Myocyte (in vitro differentiated cells): ENCODE measurements around the gene ENTR1. TPM values are rescaled to one million over a fixed set of nuclear protein-coding genes. Genes with fewer than 3 reads are reported as not detected.
"Not testable (repeated sequence)": the region's sequence is repeated elsewhere in the genome, so short reads cannot be mapped to it uniquely, and the experiment has no call there.

ENCODE experiments used
- DNase-seq: peaks from one replicate; pipeline ENCODE4 v3.0.0-alpha.2; 2012; ENCODE audit warnings: low read depth
- total RNA-seq: library from RNA; depleted of rRNA; stranded (reverse); fragments of >200 nt; gene quantifications from 2 replicates; pipeline ENCODE4 v1.2.3, GENCODE V29; 2014

Gene ENTR1
- total RNA-seq, 1 donor from 2014 or later, result 46.6 TPM

DNA sequence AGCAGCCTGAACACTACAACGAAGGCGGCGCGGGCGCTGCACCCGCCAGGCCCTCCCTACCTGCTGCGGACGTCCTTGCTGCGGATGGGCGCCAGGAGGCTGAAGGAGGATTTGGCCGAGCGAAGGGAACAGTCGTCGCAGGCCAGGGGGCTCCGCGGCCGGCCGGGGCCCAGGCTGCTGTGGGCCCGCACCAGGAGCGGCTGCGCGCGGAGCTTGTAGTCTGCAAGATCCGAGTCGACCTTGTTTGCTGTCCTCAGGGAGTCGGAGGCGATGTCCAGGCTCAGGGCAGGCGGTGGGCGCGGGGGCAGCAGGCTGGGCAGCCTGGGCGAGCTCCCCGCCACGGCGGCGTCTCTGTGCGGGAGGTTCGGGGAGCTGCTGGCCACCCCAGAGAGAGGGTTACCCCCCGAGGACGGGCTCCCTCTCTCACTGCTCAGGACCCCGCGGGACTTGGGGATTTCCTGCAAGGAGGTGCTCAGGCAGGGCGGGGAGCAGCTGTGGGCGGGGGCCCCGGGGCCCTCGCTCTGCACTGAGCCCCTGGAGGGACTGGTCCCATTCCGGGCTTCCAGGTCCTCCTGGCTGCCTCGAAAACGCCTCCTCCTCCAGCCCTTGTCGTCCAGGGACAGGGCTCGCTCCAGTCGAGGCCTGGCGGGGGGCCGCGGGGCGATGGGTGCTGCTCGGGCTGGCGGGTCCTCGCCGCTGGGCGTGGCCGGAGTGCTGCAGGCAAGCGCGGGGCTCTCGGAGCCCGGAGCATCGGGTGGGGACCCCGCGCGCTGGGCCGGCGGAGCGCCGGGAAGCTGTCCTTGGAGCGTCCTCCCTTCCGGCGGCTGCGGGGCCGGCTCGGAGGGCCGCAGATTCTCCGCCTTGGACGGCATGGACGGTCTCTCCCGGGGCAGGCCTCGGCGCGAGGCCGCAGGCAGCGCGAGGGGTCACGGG is 28.4 kb upstream of the ENTR1 start:
- DNase-seq, result peak; percentile 23

DNA sequence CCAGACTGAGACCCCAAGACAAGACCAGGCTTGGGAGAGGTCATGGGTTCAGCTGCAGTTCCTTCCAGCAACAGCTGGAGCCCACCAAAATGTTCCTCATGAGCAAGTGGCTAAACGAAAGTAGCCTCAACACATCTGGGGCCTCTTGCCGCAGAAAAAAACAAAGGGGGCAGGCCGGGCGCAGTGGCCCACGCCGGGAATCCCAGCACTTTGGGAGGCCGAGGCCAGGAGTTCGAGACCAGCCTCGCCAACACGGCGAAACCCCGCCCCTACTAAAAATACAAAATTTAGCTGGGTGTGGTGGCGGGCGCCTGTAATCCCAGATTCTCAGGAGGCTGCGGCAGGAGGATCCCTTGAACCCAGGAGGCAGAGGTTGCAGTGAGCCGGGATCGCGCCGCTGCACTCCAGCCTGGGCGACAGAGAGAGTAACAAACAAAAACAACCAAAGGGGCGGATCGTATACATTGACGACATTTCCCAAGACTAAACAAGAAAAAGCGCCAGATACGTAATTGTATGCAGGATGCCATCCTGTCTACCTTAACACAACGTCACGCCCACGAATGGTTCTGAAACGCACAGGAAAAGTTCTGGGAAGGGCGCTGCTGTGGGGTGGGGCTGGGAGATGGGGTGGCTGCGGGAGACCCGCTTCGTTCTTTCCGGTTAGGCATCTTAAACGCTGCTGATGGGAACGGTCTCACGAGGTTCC is 27.6 kb upstream of the ENTR1 start:
- DNase-seq, result no peak

DNA sequence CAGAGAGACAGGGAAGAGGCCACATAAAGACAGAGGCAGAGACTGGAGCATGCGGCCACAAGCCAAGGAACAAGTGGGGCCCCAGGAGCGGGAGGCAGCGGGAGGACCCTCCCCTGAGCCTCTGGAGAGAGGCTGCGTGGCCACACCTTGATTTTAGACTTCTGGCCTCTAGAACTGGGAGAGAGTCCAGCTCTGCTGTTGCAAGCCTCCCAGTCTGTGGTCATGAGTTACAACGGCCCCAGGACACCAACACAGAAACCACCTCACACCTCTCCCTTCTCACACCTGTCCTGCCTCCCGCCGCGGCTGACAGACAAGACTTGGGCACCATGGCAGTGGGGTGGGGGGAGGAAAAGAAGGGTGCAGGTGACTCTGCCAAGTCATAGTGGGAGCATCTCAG is 27.0 kb upstream of the ENTR1 start:
- peak; percentile 47 for DNase-seq

DNA sequence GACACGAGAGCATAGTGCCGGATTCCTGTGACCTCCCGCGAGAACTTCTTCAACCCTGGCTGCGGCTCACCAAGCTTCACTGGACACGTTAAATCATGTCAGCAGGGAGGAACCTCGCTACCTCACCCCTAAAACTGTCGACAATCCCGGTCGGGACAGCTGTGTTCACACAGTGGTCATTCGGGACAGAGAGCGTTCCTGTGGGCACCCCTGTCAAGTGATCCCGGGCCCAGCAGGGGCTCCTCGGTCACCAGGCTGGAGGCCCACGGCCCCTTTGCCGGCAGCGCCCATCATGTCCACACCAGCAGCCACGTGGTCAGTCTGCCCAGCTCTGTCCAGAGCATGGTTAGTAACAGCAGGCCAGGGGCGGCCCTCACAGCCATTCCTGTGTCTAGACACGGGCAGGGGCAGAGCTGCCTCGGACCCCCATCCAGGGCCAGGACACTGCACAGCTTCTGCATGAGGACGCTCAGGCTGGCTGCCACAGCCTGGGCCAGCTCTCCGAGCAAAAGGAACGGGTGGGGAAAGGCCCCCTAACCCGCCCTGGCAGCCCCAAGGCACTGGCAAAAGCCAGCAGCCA is 25.7 kb upstream of the ENTR1 start:
- peak; percentile 60 for DNase-seq

DNA sequence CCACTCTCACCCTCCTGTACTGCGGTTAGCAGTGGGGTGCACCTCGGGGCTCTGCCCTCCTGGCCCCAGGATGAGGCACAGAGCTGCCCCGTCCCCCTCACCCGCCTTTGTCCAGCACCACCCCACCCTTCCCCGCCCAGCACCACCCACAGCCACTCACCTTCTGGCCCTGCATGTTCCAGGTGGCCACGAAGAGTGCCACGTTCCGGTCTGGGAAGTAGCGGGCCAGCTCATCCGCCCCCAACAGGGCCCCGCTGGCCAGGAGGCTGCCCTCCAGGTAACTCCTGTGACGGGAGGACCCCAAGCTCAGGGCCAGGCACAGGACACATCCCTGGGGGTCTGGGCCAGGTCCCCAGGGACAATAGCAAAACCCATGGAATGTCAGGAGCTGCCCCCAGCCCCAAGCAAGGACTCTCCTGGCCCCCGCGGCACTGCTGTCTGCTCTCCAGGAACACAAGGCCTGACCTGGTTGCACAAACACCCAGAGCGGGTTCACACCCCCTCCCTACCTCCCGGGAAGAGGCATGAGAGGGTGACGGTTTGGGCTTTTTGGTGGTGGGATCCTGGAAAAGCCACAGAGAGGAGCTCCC is 24.3 kb upstream of the ENTR1 start:
- no peak for DNase-seq

DNA sequence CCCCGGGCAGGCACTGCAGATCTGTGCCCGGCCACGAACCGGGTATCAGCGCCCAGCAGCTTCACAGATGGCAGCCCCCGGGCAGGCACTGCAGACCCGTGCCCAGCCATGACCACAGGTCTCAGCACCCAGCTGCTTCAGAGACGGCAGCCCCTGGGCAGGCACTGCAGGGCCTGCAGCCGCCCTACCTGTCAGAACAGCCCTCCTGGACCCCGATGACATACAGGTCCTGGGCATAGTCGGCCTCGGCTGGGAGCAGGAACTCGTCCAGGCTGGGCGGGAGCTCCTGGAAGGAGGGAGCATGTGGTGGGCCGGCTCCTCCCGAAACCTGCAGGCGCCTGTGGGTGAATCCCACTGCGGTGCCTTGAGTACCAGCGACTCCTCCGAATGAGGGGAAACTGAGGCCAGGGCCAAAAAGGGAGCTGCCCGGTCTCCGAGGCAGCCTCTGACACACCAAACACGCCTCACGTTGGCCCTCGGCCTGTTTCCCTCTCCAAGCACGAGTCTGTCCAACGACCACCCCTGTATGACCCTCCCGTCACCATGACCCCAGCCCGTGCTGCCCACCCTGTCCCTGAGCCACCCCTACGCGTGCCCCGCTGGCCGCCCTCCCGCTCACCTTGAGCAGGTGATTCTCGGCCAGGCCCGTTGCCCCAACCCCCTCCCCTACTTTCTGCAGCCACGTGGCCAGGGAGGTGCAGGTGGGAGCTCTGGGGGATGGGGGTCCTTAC is 23.6 kb upstream of the ENTR1 start:
- DNase-seq, result no peak

DNA sequence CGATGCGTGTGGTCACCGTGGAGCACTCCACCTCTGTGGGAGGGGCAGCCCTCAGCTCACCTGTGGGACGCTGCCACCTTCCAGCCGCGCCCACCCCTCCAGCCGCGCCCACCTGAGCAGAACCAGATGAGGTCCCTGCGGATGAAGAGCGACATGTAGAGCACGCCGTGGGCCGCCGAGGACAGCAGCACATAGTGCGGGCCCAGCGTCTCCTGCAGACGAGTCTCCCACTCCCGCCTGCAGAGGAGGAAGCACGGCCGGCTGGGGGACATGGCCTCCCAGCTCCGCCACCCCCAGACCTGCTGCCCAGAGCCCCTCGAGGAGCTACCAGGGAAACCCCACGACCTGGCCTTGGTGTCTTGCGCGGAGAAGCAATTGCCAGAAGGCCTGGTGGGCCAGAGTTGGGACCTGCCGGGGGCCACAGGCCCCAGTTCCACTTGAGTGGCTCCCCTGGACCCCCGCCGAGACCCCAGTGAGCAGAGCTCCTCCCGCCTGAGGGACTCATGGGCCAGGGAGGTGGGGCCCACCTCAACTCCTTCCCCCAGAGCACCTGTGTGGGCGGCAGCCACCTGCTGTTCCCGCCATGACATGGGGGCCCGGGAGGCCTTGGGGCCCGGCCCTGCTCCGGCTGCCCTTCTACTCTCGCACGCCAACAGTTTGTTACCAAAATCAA is 22.8 kb upstream of the ENTR1 start:
- DNase-seq, result no peak

DNA sequence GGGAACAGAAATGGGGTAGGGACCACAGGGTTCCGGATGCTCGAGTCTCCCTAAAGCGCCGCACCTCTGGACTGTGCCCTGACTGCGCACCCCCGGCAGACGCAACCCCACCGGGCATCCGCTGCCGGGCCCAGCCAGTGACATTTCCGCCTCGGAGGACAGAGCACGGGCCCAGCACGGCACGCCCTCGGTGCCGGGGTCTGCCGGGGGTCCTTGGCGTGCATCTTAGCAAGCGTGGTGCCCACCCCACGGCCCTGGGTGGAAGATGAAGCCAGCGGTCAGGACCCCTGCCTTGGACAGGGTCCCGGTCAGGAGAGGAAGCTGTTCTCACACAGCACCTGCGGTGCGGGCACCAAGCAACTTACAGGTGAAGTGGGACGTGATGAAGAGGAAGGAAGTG is 22.2 kb upstream of the ENTR1 start:
- DNase-seq, result no peak

DNA sequence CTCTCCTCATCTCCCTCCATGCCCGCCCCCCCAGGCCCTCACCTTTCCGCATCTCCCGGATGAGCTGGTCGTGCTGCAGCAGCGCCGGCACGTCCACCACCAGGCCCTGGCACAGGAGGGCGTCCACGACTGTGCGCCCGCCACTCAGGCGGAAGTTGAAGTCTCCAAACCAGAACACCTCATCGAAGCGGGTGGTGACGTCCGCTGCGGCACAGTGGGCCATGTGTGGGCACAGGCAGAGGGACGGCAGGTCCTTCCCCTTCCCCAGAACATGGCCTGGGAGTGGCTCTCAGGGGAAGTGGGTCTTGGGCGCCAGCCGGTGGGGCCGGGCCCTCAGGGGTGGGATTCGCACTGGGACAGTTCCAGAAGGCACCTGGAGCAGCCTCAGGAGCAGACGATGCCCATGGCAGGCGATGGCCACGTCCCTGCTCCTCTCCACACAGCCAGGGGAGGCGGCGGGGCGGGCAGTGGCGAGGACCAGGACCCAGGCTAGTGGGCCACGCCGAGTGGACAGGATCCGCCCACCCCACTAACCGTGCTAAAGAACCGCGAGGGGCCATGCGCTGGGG is 21.5 kb upstream of the ENTR1 start:
- no peak for DNase-seq

DNA sequence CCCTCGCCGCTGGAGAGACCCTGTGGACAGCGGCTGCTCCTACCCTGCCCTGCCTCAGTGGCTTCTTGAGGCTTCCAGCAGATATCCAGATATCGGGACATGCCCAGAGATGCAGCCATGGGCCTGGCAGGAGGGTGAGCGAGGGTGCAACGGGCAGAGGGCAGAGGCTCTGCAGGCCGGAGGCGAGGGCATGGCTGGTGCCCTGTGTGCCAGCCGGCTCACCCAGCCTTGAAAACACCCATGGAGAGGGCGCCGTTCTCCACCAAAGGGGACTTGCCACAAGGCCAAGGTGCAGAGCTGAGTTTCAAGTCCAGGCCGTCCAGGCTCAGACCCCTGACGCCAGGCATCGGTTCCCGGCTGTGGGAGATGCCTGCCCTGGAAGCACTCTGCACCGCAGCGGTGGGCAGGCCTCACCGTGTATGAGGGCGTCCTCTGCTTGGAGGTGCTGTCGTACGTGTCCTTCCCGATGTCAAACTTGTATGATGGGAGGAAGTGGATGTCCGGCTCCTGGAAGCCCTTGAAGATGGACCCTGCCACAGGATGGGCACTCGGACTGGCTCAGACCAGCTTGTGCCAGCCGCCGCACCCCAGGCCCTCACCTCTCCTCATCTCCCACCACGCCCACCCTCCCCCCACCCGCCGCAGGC is 20.3 kb upstream of the ENTR1 start:
- no peak for DNase-seq

DNA sequence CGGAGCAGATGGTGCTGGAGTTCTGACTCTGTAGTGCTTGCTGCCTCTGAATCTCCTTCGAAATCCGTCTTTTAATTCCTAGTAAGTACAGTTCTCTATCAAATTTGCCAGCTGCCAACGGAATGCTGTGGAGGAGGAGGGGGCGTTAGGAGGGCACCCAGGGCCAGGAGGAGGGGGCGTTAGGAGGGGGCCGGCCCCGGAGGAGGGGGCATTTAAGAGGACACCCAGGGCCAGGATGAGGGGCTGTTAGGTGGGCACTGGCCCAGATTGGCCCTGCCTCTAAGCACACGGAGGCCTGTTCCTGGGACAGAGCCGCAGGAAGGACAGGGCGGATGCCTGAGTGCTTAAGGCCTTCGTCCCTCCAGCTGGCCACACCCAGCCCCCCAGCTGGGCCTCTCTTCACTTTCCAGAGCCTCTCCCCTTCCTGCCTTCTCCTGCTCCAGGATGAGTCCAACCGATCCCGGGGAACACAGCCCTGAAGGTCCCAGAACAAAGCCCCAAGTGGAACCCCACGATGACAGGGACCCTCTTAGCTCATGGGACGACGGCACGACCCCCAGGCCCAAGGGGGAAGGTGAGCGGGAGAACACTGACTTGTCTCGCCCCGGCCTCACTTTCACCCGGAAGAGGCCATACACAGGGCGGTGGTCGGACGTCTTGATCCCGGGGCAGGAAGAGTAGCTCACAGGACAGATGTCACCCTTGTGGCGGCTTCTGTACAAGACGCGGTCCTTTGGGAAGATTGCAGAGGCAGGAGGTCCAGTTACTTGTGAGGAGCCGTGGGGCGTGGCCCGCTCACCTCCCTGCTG is 19.5 kb upstream of the ENTR1 start:
- DNase-seq, result no peak

DNA sequence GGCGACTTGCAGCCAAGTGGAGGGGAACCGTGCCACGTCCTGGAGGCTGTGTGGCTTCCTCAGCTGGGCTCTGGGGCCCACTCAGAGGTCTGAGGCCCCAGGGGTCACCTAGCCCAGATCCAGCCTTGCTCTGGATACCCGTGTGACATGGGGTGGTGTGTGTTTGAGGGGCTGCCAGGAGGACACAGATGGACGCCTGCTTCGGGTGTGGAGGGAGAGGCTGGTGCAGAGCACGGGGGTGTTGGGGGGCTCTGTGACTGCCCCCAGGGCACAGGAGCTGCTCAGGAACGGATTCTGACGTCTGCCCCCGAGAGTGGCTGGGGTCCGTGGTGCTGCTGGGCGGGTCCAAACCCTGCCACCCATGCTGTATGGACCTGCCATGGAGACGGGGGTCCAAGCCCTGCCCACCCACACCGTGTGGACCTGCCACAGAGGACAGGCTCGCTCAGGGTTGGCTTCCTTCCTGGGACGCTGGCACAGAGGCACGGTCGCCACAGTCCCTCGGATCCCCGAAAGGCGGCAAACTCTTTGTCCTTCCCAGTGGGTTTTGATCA is 18.7 kb upstream of the ENTR1 start:
- DNase-seq, result no peak

DNA sequence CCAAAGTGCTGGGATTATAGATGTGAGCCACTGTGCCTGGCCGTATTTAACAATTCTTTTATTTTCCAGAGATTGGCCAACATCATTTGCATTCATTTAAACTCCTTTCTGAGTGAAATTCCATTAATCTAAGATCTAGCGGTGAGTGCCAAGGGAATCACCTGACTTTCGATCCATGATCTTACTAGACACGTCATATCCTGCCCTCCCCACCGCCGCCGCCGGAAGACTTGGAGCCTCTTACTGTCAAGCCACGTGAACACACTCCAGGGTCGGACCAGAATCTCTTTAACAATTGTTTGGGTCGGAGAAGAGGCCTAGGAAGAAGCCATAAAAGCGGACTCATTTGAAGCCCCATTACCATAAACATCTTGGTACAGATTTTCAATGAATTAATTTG is 16.4 kb upstream of the ENTR1 start:
- DNase-seq, result no peak

DNA sequence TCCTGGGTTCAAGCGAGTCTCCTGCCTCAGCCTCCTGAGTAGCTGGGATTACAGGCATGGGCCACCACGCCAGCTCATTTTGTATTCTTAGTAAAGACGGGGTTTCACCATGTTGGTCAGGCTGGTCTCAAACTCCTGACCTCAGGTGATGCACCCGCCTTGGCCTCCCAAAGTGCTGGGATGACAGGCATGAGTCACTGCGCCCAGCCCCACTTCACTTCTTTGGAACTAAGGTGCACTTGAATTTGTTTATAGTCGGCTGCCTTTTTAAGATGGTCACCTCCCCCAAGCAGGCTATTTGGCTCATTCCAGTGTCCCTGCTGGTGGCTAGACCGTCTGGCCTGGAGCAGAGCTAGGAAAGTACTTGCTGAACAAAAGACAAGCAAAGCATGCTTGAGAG is 15.0 kb upstream of the ENTR1 start:
- DNase-seq, result not testable (repeated sequence)

DNA sequence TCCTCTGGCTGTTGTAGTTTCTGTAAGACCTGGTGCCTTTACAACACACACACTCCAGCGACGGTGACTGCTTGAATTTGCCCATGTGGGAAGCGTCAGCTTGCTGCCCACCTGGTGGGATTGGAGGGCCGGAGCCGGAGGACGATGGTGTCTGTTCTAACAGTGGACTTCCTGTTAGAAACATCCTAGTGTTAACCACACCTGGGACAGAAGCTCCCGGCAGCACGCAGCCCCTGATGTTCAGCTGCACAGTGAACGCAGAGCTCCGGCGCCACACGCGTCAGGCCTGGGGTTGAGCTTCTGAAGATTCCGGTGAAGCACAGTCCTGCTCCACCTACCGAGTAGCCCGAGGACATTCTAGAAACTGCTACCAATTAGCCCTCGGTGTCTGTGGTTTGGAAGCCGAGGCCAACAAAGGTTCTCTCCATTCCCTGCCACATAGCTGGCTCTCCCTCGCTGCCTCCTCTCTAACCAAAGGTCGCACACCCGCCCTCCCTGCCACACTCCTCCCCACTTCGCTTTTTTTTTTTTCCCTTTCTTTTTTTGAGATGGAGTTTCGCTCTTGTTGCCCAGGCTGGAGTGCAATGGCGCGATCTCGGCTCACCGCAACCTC is 14.4 kb upstream of the ENTR1 start:
- no peak for DNase-seq

DNA sequence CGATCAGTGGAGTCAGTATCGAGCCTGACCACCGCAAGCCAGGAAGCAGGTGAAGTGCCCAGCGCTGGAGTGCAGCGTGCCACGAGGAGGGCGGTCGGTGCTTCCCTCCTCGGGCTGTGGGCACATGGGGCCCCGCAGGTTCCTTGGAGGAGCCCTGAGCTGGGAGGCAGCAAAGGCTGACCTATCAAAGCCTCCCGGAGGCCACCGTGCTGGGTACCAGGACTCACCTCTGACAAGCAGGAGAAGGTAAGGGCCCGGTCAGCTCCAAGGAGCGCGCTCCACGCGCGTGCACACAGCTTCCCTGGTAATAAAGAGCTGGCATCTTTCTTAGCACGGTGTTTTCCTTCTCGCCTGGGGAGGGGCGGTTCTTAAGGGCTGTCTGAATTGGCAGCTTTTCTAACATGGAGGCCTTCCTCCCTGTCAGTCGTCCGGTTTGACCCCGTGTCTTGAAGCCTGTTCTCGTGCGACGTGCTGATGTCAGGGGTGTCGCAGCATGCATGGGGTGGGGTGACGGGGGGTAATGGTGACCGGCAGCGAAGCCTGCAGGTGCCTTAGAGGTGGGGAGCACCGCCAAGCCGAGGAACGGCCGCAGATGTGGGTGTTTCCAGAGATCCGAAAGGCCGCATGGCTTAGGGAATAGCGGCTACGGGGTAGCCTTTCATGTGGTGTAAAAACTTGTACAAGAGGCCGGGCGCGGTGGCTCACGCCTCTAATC is 13.2 kb upstream of the ENTR1 start:
- DNase-seq, result no peak

DNA sequence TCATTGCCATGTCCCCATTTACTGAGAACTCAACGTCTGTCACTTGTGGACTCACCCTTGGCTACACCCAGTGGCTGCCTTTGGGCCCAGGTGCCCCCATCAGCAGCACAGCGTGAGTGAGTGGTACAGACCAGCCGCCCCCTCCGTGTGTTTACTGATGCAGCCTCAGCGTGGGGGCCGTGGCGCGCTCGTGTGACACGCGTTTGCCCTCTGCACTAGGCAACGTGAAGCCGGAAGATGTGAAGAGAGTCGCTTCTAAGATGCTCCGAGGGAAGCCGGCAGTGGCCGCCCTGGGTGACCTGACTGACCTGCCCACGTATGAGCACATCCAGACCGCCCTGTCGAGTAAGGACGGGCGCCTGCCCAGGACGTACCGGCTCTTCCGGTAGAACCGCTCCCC is 12.5 kb upstream of the ENTR1 start:
- no peak for DNase-seq
